Esophagus muscularis mucosa (tissue), 4 donors: ENCODE data around the gene NAA20. TPM values are rescaled to one million over a fixed set of nuclear protein-coding genes. Genes with fewer than 3 reads are reported as not detected.

Source experiments
- DNase-seq: peaks from one replicate; pipeline ENCODE4 v3.0.0-alpha.2; 2017; ENCODE audit errors: extremely low spot score
- H3K27ac ChIP-seq, 4 donors: fragments of 200-600 bp; sonication (generic); replicated peaks in 1 of 4; 1 replicate in 3 of 4; 2 replicates in 1 of 4; pipeline ENCODE4 v1.5.1; 2016 to 2019; ENCODE audit warnings: mild to moderate bottlenecking in 1 of 4
- H3K27me3 ChIP-seq, 4 donors: fragments of 200-600 bp; sonication (generic); one replicate each; pipeline versions ENCODE4 v1.5.1 to v1.6.0; 2016 to 2019
- H3K36me3 ChIP-seq, 4 donors: fragments of 200-600 bp; sonication (generic); one replicate each; pipeline ENCODE4 v1.5.1; 2016 to 2019
- H3K4me1 ChIP-seq, 4 donors: fragments of 200-600 bp; sonication (generic); one replicate each; pipeline ENCODE4 v1.5.1; 2016 to 2019
- H3K4me3 ChIP-seq, 4 donors: fragments of 200-600 bp; sonication (generic); 1 replicate in 2 of 4; 2 replicates in 2 of 4; pipeline ENCODE4 v1.5.1; 2016 to 2019; ENCODE audit warnings: mild to moderate bottlenecking in 4 of 4, moderate library complexity in 1 of 4
- H3K9me3 ChIP-seq, 4 donors: fragments of 200-600 bp; sonication (generic); 1 replicate in 3 of 4; 2 replicates in 1 of 4; pipeline ENCODE4 v1.5.1; 2016 to 2019
- EP300 ChIP-seq: sonication (generic); formaldehyde crosslinking; IDR thresholded peaks from one replicate; pipeline ENCODE4 v1.6.1; 2017; ENCODE audit warnings: antibody characterized with exemption
- POLR2A ChIP-seq: fragments of 450-650 bp; IDR thresholded peaks from one replicate; pipeline ENCODE4 v1.6.1; 2017; ENCODE audit warnings: antibody characterized with exemption, moderate library complexity, mild to moderate bottlenecking, low read depth
- POLR2AphosphoS5 ChIP-seq, 2 donors: sonication (generic); formaldehyde crosslinking; IDR thresholded peaks; one replicate each; pipeline ENCODE4 v1.6.1; 2017; ENCODE audit warnings: antibody characterized with exemption in 2 of 2
- WGBS: methylation state at CpG from one replicate; pipeline ENCODE4 v1.1.5; 2018; 5-methylcytosine and 5-hydroxymethylcytosine counted together
- intact Hi-C: fragments of 100-400 bp; cut with DNase I; formaldehyde crosslinking; loops from one replicate; pipeline ENCODE4 v1.15.1; 2023
- total RNA-seq, 4 donors: library from RNA; depleted of rRNA; stranded (reverse); fragments of >200 nt; gene quantifications; one replicate each; pipeline versions ENCODE4 v1.1.0 to v1.2.1, GENCODE V29; 2016
- TF ChIP-seq, protein P1 (sequence below), 3 experiments: fragments of 200-600 bp in 2 of 3; fragments of 450-650 bp in 1 of 3; sonication (generic) in 2 of 3; IDR thresholded peaks; one replicate each; pipeline ENCODE4 v1.5.1; 2017 to 2019; ENCODE audit warnings: antibody characterized with exemption in 3 of 3, mild to moderate bottlenecking in 2 of 3, moderate library complexity in 1 of 3

NAA20 gene
- total RNA-seq, 4 donors from 2014 or later = 29.5 to 38.5 (median 34.8) TPM

DNA sequence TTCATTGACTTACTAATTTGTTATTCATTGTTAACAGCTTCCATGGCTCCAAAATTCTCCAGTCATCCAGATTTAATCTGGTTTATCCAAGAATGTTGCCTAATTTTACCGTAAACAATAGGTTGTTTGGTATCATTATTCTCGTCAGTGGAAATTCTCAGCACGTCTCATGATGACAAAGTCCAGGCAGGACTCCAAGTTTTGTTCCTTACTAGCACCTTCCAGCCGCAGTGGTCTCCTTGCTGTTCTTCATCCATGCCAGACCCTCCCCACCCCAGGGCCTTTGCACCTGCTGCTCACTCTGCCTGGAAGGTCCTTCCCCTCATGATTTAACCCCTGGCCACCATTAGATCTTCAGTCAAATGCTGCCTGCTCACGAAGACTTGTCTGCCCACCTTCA is 48.1 kb upstream of the NAA20 start:
- intact Hi-C loops = no loop called here
- Histone ChIP-seq H3K4me1 (peaks cover 30 to 39% (median 32%) of the 10 kb centered on the region in 4 donors), H3K9me3 (no peaks in the 10 kb centered on the region), H3K4me3 (no peak overlapping the region), H3K27me3 (no peaks in the 10 kb centered on the region), H3K36me3 (peaks cover 0 to 71% (median 43%) of the 10 kb centered on the region in 4 donors), H3K27ac (peak overlapping the region in 1 of 4 donors; percentile 25)
- TF ChIP-seq EP300 (no peak), POLR2A (no peak), POLR2AphosphoS5 (IDR thresholded peaks at IDR 0.05) (no peak)
- TF ChIP-seq, protein P1, sequence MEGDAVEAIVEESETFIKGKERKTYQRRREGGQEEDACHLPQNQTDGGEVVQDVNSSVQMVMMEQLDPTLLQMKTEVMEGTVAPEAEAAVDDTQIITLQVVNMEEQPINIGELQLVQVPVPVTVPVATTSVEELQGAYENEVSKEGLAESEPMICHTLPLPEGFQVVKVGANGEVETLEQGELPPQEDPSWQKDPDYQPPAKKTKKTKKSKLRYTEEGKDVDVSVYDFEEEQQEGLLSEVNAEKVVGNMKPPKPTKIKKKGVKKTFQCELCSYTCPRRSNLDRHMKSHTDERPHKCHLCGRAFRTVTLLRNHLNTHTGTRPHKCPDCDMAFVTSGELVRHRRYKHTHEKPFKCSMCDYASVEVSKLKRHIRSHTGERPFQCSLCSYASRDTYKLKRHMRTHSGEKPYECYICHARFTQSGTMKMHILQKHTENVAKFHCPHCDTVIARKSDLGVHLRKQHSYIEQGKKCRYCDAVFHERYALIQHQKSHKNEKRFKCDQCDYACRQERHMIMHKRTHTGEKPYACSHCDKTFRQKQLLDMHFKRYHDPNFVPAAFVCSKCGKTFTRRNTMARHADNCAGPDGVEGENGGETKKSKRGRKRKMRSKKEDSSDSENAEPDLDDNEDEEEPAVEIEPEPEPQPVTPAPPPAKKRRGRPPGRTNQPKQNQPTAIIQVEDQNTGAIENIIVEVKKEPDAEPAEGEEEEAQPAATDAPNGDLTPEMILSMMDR (IDR thresholded peaks at IDR 0.05) = no peak
- 72% methylated on average over 5 of the region's 5 CpGs for WGBS
- DNase-seq = no peak

- Histone ChIP-seq H3K4me3 (no peak overlapping the region), H3K9me3 (no peaks in the 10 kb centered on the region), H3K4me1 (peaks cover 30 to 39% (median 32%) of the 10 kb centered on the region in 4 donors), H3K27ac (peak overlapping the region in 2 of 4 donors; percentile 5 to 25), H3K36me3 (peaks cover 0 to 71% (median 42%) of the 10 kb centered on the region in 4 donors), H3K27me3 (no peaks in the 10 kb centered on the region)
- 79% methylated on average over 5 of the region's 5 CpGs for WGBS
- no peak for DNase-seq
- intact Hi-C loops = no loop called here
- TF ChIP-seq, protein P1 (IDR thresholded peaks at IDR 0.05) = no peak
- TF ChIP-seq POLR2A (no peak), EP300 (no peak), POLR2AphosphoS5 (IDR thresholded peaks at IDR 0.05) (no peak)
Measured at GRCh38 chr20:19969507-19970255, 47.5 kb upstream of the NAA20 start.

DNA sequence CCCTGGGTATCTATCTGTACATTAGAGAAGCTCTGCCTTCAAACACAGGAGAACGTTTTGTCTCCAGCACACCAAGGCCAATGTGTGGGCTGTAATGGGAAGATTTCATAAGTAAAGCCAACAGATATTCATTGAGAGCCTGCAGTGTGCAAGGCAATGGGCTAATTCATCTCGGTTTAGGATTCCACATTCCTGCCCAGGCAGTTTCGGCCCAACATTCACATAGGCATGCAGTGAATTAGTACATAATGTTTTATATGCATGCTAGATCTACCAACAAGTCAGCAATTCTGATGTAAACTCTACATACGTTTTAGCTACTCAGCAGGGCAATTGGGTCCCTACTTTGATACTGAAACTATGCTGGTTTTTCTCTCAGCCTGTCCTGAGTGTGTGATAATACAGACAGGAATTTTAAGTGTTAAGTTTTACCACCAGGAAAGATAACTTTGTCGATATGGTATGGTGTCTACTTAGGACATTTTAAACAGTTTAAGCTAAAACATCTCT is 46.9 kb upstream of the NAA20 start:
- intact Hi-C loops = no loop called here
- Histone ChIP-seq H3K27ac (peak overlapping the region in 1 of 4 donors; percentile 5), H3K36me3 (peaks cover 0 to 65% (median 39%) of the 10 kb centered on the region in 4 donors), H3K4me1 (peaks cover 25 to 35% (median 30%) of the 10 kb centered on the region in 4 donors), H3K9me3 (no peaks in the 10 kb centered on the region), H3K4me3 (no peak overlapping the region), H3K27me3 (no peaks in the 10 kb centered on the region)
- no peak for TF ChIP-seq POLR2A
- TF ChIP-seq, protein P1 (IDR thresholded peaks at IDR 0.05) = no peak
- no peak for TF ChIP-seq POLR2AphosphoS5 (IDR thresholded peaks at IDR 0.05)
- WGBS = 86% methylated on average over 5 of the region's 5 CpGs
- no peak for DNase-seq

- WGBS = 82% methylated on average over 11 of the region's 11 CpGs
- Histone ChIP-seq H3K36me3 (peaks cover 0 to 63% (median 33%) of the 10 kb centered on the region in 4 donors), H3K4me3 (no peak overlapping the region), H3K27me3 (no peaks in the 10 kb centered on the region), H3K27ac (no peak overlapping the region), H3K4me1 (peaks cover 30 to 39% (median 32%) of the 10 kb centered on the region in 4 donors), H3K9me3 (no peaks in the 10 kb centered on the region)
- no peak for DNase-seq
- TF ChIP-seq EP300 (no peak), POLR2A (no peak), POLR2AphosphoS5 (IDR thresholded peaks at IDR 0.05) (no peak)
- TF ChIP-seq, protein P1 (IDR thresholded peaks at IDR 0.05) = no peak
- intact Hi-C loops = no loop called here
Measured at GRCh38 chr20:19971116-19971515, 46.0 kb upstream of the NAA20 start.
